H1 (cell line): ENCODE data around the gene TP53RK. TPM values are rescaled to one million over a fixed set of nuclear protein-coding genes. Genes with fewer than 3 reads are reported as not detected.

ENCODE experiments used
- CTBP2 ChIP-seq: IDR thresholded peaks from 2 replicates; pipeline ENCODE4 v1.7.0; 2011; ENCODE audit warnings: borderline replicate concordance, mild to moderate bottlenecking, moderate library complexity, mixed read lengths, low read length; ENCODE audit not compliant: insufficient read depth, insufficient read length
- FOSL1 ChIP-seq: IDR thresholded peaks from 2 replicates; pipeline ENCODE4 v1.6.1; 2011; ENCODE audit warnings: mild to moderate bottlenecking, low read depth, low read length, moderate library complexity; ENCODE audit not compliant: insufficient read depth
- GABPA ChIP-seq: IDR thresholded peaks from 2 replicates; pipeline ENCODE4 v1.6.1; 2011; ENCODE audit warnings: mild to moderate bottlenecking, low read length, moderate library complexity, borderline replicate concordance; ENCODE audit not compliant: insufficient read depth
- HDAC2 ChIP-seq, 2 experiments: fragments of 300-600 bp in 1 of 2; sonication (generic) in 1 of 2; IDR thresholded peaks; 2 replicates each; pipeline ENCODE4 v1.6.1; 2011 to 2012; ENCODE audit warnings: low read depth in 2 of 2, low read length in 2 of 2, mild to moderate bottlenecking in 2 of 2, moderate library complexity in 2 of 2, borderline replicate concordance in 1 of 2, inconsistent platforms in 1 of 2
- POU5F1 ChIP-seq: IDR thresholded peaks from 2 replicates; pipeline ENCODE4 v1.6.1; 2011; ENCODE audit warnings: low read depth, mild to moderate bottlenecking, low read length, moderate library complexity
- RNF2 ChIP-seq: fragments of 200-900, 300-1000 bp; sonication (generic); IDR thresholded peaks from 2 replicates; pipeline ENCODE4 v1.7.1; 2016; ENCODE audit warnings: borderline replicate concordance, low read depth, mild to moderate bottlenecking, antibody characterized with exemption, low read length; ENCODE audit not compliant: poor library complexity, severe bottlenecking; ENCODE audit errors: missing control alignments
- TBP ChIP-seq: IDR thresholded peaks from 2 replicates; pipeline ENCODE4 v1.6.1; 2011; ENCODE audit warnings: low read depth, low read length, improper control_type of control experiment
- polyA plus RNA-seq, 7 experiments: library from polyadenylated mRNA; depleted of rRNA in 3 of 7; stranded (reverse) in 5 of 7; unstranded in 2 of 7; fragments of >200 nt in 5 of 7; fragments of 200-250 nt in 2 of 7; gene quantifications; 1 replicate in 5 of 7; 2 replicates in 1 of 7; 4 replicates in 1 of 7; pipeline versions ENCODE4 v1.2.1 to v1.2.3, GENCODE V29; 2011 to 2013; ENCODE audit warnings: missing spikeins in 2 of 7, mixed read lengths in 2 of 7
- total RNA-seq: library from RNA; stranded (reverse); fragmentation: NEBNext Ultra II Directional; extraction: Animal tissue kit (Norgen Biotek cat#: 25700); gene quantifications from 2 replicates; pipeline ENCODE4 v1.2.1, GENCODE V29; 2021
- TF ChIP-seq, protein P1 (sequence below): fragments of 300-600 bp; sonication (generic); IDR thresholded peaks from 2 replicates; pipeline ENCODE4 v1.7.1; 2012; ENCODE audit warnings: low read length, moderate library complexity, mild to moderate bottlenecking, inconsistent platforms; ENCODE audit not compliant: insufficient replicate concordance
- TF ChIP-seq, protein P2 (sequence below): IDR thresholded peaks from 2 replicates; pipeline ENCODE4 v1.6.1; 2011; ENCODE audit warnings: low read length, improper control_type of control experiment

TP53RK gene
- total and polyA plus RNA-seq, 2 of the 8 experiments (the other 6 are each of a cell fraction or from before 2014, with no cell fraction given), result 8.5 to 16.3 TPM

DNA sequence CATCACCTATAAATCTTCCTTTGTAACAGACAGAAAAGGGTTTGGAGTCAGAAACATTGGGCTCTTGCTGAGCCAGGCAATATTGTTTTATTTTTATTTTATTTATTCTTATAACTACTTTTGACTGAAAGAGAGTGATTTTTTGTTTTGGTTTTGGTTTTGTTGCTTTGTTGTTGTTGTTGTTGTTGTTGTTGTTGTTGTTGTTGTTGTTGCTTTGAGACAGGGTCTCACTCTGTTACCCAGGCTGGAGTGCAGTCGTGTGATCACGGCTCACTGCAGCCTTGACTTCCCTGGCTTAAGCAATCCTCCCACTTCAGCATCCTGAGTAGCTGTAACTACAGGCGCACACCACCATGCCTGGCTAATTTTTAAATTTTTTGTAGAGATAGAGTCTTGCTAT is 22.9 kb downstream of the TP53RK start (continued):
- TF ChIP-seq, protein P1, sequence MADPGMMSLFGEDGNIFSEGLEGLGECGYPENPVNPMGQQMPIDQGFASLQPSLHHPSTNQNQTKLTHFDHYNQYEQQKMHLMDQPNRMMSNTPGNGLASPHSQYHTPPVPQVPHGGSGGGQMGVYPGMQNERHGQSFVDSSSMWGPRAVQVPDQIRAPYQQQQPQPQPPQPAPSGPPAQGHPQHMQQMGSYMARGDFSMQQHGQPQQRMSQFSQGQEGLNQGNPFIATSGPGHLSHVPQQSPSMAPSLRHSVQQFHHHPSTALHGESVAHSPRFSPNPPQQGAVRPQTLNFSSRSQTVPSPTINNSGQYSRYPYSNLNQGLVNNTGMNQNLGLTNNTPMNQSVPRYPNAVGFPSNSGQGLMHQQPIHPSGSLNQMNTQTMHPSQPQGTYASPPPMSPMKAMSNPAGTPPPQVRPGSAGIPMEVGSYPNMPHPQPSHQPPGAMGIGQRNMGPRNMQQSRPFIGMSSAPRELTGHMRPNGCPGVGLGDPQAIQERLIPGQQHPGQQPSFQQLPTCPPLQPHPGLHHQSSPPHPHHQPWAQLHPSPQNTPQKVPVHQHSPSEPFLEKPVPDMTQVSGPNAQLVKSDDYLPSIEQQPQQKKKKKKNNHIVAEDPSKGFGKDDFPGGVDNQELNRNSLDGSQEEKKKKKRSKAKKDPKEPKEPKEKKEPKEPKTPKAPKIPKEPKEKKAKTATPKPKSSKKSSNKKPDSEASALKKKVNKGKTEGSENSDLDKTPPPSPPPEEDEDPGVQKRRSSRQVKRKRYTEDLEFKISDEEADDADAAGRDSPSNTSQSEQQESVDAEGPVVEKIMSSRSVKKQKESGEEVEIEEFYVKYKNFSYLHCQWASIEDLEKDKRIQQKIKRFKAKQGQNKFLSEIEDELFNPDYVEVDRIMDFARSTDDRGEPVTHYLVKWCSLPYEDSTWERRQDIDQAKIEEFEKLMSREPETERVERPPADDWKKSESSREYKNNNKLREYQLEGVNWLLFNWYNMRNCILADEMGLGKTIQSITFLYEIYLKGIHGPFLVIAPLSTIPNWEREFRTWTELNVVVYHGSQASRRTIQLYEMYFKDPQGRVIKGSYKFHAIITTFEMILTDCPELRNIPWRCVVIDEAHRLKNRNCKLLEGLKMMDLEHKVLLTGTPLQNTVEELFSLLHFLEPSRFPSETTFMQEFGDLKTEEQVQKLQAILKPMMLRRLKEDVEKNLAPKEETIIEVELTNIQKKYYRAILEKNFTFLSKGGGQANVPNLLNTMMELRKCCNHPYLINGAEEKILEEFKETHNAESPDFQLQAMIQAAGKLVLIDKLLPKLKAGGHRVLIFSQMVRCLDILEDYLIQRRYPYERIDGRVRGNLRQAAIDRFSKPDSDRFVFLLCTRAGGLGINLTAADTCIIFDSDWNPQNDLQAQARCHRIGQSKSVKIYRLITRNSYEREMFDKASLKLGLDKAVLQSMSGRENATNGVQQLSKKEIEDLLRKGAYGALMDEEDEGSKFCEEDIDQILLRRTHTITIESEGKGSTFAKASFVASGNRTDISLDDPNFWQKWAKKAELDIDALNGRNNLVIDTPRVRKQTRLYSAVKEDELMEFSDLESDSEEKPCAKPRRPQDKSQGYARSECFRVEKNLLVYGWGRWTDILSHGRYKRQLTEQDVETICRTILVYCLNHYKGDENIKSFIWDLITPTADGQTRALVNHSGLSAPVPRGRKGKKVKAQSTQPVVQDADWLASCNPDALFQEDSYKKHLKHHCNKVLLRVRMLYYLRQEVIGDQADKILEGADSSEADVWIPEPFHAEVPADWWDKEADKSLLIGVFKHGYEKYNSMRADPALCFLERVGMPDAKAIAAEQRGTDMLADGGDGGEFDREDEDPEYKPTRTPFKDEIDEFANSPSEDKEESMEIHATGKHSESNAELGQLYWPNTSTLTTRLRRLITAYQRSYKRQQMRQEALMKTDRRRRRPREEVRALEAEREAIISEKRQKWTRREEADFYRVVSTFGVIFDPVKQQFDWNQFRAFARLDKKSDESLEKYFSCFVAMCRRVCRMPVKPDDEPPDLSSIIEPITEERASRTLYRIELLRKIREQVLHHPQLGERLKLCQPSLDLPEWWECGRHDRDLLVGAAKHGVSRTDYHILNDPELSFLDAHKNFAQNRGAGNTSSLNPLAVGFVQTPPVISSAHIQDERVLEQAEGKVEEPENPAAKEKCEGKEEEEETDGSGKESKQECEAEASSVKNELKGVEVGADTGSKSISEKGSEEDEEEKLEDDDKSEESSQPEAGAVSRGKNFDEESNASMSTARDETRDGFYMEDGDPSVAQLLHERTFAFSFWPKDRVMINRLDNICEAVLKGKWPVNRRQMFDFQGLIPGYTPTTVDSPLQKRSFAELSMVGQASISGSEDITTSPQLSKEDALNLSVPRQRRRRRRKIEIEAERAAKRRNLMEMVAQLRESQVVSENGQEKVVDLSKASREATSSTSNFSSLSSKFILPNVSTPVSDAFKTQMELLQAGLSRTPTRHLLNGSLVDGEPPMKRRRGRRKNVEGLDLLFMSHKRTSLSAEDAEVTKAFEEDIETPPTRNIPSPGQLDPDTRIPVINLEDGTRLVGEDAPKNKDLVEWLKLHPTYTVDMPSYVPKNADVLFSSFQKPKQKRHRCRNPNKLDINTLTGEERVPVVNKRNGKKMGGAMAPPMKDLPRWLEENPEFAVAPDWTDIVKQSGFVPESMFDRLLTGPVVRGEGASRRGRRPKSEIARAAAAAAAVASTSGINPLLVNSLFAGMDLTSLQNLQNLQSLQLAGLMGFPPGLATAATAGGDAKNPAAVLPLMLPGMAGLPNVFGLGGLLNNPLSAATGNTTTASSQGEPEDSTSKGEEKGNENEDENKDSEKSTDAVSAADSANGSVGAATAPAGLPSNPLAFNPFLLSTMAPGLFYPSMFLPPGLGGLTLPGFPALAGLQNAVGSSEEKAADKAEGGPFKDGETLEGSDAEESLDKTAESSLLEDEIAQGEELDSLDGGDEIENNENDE, result no peak
- no peak for TF ChIP-seq TBP
- TF ChIP-seq HDAC2 (IDR thresholded peaks at IDR 0.05; ENCODE audit: borderline replicate concordance in 1 of 2, low read depth in 2 of 2, low read length in 2 of 2), result no peak
- TF ChIP-seq FOSL1, result no peak
- no peak for TF ChIP-seq RNF2
- TF ChIP-seq, protein P2, sequence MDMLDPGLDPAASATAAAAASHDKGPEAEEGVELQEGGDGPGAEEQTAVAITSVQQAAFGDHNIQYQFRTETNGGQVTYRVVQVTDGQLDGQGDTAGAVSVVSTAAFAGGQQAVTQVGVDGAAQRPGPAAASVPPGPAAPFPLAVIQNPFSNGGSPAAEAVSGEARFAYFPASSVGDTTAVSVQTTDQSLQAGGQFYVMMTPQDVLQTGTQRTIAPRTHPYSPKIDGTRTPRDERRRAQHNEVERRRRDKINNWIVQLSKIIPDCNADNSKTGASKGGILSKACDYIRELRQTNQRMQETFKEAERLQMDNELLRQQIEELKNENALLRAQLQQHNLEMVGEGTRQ, result no peak
- no peak for TF ChIP-seq GABPA
- no peak for TF ChIP-seq POU5F1
- no peak for TF ChIP-seq CTBP2
